Cerebellar nuclear complex (tissue), 1 donor: ENCODE results near the gene MATCAP1.

Experiments
- DNase-seq, 2 experiments: peaks; one replicate each; lab custom pipeline; 2025; lab: John Stamatoyannopoulos, UW

MATCAP1 gene

DNA sequence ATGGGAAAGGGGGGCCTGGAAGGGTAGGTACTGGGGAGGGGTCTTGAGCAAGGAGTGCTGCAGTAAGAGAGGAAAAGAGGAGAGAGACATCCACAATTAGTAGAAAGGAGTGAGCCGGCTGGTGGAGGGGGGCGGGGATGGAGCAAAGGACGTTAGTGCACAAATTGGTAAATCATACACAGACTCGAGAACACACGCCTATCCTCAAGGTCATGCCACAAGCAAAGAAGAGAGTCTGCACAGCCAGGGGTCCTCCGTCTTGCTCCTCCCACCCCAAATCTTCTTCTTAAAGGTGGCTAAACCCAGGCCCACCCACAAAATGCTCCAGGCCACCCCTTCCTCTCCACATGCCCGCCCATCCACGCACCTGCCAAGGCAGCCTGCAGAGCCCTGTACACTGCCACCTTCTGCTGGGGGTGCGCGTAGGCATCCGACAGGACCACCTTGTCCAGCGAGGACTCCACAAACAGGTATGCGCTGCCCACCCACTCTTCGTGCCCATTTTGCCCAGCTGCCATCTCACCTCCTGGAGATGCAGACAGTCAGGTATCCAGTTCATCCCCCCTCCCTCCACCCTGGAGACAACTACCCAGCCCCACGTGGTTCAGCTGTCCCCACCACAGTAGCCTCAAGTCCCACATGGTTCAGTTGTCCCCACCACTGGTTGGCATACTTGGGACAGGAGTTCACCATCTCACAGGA is 27.5 kb downstream of the MATCAP1 start:
- DNase-seq: no peak

DNA sequence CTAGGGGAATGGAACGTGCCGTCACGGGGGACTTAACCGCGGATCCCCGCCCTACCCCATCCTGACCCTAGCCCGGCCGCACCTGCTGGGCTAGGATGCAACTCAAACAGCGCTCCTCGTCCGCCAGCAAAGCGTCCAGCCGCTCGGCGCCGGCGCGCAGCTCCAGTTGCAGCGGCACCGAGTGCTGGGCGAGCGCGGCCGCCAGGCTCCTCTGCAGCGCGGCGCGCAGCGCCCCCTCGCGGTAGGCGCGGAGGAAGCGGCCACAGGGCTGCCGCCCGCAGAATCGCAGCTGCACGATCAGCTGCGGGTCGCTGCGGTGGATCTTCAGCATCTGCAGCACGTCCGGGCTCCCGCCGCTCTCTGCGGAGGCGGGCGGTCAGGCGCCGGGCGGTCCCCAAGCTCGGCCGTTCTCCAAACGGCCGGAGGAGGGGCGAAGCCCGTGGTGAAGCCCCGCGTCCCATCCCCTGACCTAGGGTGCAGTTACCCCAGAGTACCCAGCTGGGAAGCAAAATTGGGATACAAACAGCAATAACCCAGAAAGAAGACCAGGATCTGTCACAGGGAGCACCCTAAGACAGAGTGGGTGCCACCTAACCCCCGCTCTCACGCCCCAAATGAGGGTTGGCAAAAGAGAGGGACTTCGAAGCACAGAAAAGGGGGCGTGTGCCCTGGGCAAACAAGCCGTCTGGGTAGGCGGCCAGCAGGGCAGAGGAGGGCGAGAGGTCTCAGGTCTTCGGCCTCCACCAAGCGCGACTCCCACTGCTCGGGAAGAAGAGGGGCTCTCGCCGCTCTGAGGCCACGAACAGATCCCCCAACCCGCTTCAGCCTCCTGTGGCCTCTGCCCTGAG is 28.2 kb downstream of the MATCAP1 start:
- DNase-seq: no peak

DNA sequence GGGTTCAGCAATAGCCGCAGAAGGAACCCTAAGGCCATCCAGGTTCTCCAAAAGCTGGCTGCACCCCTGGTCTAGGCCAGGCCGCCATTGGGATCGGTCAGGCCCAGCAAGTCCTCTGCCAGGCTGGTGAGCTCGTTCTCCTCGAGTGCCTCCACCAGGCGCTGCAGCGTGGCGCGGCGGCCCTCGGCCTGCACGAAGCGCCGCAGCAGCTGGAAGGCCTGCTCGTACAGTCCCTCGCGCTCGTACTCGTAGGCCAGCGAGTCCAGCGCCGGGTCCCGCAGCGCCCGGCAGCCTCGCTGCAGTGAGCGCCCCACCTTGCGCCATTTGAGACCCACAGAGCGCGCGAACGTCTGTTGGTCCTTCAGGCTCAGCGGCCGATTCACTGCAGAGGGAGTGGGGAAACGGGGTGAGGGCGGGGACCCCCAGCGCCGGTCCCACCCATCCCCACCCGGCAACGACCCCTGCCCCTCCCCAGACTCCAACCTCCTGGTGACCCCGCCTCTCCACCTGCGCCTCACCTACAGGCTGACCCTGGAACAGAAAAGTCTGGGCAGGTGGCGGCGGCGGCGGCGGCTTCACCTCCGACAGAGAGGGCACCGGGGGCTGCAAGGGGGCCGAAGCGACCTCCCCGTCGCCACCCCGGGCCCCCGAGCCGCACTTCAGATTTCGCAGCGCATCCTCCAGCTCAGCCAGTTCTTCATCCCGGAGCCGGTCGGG is 29.0 kb downstream of the MATCAP1 start:
- no peak for DNase-seq

DNA sequence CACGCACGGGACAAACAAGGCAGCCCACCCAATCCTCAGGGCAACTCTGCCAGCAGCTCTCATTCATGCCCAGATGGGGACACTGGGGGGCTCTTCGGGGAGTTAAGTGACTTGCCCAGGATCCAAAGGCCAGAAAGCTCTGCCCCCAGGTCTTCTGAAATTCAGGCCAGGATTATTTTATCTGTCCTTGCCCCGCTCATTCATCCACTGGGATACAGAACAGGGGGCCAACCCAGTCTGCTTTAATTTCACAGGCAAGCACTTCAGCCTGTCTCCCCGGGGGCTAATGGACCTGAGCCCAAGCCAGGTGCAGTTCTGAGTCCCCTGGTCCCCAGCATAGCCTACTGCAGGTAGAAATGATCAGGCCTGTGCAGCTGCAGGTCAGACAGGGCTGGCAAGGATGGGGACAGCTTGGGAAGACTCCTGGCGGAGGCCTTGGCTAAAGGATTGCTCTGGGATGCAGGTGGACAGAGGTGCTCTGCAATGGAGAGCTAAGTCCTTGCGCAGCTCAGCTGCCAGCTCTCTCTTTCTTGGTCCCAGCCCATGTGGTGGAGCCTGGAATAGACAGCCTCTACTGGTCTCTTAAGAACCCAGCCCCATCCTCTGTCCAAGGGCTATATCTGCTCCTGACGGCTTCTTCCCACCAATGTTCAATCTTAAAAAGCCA is 32.2 kb downstream of the MATCAP1 start:
- no peak for DNase-seq

DNA sequence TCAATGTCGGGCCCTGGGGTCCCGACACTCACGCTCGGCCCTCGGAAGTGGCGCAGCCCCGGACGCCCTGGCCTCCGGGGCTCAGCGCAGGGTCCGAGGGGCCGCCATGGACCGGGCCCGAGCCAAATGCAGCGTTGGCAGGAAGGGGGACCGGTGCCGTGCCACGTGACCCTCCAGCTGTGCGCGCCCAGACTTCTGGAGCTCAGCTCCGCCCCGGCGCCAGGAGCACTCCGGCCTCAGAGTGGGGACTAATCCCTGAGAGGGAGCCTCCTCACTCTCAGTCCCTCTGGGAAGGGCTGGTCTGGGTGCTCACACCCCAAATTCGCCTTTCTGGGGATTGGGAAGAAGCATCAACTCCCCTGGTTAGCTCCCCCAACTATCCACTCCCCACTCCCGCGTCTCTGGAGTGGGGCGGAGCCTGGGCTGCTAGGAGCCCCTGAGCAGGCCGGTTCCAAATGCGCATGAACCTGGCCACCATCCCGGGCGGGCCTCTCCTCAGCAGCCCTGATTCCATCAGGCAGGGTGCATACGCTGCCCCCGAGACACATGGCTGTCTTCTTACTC is 32.8 kb downstream of the MATCAP1 start, which contains the start of gene B3GNT9:
Gene B3GNT9, minus strand, starts transcription at position 166 of the 564 bp plus-strand sequence. CDS start 513 bp downstream, outside the sequence.
- no peak for DNase-seq

DNA sequence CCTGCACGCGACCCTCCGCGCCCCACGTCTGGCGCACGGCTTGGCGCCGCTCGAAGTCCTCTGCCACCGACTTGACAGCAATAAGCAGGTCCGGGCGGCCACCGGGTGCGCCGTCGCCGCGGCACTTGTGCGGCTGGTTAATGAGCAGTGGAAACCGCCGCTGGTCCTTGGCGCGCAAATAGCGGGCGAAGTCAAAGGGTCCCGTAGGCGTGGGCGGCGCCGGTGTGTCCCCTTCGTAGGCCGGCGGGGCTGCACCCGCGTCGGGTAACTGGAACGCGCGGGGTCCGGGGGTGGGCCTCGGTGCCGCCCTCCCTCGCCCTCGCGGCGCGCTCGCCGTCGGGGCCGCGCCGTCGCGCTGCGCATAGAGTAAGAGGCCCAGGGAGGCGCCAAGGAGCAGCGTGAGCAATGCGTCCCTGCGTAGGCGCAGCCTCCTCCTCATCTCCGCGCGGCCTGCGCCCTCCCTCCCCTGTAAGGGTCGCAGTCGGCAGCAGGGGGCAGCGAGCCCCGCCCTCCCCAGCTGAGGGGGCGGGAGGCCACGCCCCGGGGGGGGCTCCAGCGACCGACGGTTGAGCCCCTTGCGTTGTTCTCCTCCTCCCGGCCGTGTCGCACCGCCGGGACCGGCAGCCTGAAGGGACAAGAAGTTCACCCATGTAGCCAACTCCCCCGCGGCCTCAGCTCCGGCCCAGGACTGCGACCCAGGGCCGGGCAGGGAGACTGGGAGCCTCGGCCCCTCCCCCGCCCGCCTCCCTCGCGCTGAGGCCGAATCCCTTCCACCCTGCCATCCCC is 33.5 kb downstream of the MATCAP1 start:
- no peak for DNase-seq

DNA sequence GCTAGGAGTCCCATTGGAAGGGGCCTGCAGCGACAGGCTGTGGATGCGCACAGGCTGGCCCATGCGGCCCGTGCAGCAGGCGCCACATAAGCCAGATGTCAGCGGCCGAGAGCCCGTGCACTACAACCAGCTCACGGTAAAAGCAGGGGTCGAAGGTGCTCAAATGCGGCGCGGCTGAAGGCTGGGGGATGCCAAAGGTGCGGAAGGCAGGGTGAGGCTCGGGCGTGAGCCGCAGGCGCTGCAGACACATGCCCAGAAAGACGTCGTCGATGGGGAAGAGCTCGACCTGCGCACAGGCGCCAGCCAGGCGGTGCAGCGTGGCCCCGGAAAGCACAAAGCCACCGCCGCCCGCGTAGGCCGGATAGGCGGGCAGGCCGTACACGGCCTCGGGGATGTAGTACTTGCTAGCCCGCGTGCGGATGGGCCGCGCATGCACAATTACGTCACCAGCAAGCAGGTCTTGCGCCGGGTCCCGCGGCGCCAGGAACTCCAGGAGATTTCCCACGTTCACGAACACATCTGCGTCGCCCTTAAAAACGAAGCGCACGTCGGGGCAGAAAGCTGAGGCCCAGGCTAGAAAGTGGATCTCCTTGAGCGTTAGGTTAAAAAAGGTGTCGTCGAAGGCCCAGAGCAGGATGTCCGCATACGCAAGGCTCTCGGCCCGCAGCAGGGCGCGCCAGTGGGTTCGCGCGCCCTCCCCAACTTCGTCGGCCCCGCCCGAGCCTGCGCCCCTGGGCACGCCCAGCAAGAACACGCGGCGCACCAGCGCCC is 34.3 kb downstream of the MATCAP1 start:
- no peak for DNase-seq

DNA sequence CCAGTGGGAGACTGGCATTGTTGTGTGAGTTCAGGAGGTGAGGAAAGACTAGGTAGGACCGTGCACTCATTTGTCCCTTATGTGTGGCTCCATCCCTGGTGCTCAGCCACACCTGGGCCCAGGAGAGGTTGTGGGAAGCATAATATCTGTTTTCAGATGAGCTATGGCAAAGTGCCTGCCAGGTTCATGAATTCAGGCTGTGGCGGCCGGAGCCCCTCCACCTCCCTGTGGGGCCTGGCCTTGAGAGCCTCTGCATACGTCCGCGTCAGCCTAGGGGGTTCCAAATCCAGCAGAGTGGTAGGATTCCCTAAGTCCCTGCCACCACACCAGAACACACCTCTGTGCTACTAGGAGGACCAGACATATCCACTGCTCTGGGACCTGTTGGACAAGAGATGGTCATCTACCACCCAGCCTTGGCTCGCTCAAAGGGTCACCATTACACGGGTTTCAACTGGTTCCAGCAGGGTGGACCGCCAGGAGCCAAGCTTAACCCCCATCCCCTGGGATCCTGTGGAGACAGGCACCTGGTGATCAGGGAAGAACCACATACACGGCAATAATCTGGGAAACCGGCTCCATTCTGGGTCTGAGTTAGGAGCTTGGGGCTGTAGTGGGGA is 35.0 kb downstream of the MATCAP1 start:
- DNase-seq: no peak

DNA sequence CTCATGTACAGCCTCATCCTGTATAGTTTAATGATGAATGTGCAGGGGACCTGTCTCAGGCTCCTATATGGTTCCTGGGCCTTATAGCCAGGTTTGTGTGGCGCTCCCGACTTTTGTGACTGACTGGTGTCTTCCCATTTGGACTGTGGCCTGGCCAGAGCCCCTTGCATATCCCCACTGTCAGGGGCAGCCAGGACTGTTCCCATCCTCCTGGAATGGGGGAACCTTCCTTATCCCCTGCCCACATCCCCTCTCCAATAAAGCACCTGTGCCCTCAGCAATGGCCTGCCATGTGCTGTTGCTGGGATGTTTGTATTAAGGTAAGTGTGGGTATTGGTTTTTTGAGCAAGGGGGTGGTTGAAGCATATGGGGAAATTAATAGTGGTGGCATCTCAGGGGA is 35.5 kb downstream of the MATCAP1 start:
- DNase-seq: no peak

DNA sequence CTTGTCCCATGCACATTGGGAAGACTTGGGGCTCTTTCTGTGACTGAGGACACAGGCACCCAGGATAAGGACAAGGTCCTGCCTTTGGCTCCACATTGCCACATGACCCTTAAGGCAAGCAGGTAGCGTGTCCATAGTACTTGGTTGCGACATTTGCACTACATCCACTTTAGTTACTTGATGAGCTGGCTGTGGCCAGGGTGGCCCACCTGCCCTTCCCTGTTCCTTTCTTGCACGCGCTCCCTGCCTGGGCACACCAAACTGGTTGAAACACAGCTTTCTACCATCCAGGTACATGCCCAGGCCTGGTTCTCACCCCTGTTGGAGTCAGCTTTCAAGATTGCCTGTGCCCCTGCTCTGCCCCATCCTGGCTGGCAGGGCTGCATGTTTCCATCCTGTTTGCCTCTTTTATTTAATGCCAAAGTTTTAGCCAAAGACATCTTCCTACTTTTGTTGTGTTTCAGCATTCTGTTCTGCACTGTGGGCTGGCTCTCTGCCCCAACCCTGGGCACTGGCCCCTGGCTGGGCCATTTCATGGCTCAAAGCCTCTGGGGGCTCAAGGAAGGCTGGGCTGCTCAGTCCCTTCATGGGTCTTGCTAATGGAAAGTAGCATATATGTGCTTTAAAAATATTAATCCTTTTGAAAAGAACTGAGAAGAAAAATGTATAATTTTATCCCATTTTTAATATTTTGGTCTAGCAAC is 36.2 kb downstream of the MATCAP1 start:
- no peak for DNase-seq

DNA sequence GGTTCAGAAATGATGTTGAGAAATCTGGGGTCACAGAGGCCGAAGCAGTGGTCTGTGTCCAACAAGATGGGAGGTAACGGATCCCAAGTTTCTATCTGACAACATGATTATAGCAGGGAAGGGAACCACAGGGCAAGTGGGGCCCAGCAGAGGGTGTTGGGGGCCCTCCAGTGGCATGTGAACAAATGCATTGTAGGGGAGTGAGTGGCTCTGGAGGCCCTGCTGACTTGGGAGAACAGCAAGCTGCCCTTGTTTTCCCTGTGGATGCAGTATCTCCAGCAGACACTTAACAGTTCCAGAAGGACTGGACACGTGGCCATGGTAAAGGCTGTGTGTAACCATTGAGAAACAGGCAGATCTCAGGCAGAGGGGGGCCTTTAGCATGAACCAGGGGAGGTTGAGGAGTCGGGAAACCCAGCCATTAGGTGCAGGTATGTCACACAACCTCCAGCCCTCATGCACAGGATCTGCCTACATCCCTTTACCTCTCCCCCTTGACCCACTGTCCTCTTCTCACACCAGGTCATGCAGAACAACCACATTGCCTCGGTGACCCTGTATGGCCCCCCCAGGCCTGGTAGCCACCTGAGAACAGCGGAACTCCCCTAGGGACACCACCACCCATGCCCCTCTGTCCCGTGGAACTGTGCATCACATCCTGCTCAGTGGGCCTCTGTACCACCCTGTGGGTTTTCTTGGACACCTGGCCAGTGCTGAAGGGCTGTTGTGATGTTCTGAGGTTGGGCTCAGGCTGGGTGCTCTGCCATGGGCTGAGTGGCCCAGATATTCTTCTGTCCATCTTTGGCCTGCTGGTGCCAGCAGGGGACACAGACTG is 37.0 kb downstream of the MATCAP1 start:
- no peak for DNase-seq

DNA sequence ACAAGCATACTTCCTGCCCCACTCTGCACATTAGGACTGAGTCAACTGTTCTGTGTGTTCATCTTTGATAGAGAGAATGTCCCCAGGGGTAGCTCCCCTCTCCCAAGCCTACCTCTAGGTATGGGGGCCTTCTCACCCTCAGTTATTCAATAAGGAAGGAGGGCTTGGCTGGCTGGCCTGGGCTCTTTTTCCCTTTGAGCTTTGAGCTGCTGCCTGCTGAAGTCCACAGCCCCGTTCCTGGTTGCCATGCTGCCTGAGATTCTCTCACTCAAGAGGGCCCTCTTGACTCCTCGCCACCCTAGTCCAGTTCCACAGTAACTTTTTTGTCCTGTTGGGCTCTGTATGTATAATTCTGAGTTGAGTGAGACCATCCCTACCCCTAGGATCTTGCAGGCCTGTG is 38.0 kb downstream of the MATCAP1 start:
- no peak for DNase-seq

DNA sequence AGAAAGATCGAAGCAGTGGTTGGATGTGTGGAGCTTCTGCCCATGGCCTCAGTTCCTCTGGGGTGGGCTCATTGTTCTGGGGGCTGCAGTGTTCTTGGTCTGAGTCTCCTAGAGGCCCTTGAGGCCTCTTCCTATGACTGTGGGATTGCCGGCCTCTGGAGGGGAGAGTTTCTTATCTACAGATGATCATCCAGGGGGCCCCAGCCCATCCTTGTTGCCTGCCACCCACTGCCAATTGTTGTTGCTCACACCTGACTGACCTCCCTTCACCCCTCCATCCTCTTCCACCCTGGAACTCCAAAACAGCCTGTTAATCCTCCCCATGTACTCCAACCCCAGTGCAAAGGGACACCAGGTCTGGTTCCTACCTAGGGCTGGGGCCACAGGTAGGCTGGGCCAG is 38.8 kb downstream of the MATCAP1 start:
- DNase-seq: no peak

DNA sequence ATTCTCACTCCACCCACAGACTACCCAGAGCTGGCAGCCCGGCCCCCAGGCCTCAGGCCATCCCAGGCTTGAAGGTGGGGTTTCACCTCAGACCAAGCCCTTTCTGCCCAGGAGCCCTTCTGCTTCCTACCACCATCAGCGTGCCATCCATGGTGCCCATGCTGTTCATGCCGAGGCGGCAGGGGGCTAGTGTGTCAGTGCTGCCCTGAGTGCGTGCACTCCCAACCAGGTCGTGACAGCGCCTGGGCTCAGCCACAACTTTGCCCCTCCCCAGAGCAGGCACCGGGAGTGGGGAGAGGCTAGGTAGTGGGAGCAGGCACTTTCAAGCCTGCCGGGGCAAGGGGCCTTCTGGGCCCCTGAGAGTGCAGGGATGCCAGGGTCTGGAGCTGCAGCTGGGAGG is 41.4 kb downstream of the MATCAP1 start:
- no peak for DNase-seq

DNA sequence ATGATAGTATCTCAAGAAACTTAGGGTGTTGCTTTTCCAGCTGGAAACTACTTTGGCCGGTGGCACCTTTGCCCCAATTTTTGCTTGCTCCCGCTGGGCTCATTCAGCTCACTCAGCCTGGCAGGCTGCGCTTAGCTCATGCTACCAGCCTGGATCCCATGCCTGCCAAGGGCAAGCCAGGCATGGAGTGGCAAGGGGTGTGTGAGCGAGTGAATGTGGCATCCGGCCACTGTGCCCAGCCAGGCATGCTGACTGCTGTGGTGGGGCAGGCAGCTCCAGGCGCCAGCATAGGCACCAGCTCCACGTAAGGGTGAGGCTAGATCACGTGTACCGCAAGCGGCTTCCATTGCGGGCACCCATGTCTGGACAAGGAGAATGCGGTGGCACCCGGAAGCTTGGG is 42.4 kb downstream of the MATCAP1 start:
- DNase-seq: no peak

DNA sequence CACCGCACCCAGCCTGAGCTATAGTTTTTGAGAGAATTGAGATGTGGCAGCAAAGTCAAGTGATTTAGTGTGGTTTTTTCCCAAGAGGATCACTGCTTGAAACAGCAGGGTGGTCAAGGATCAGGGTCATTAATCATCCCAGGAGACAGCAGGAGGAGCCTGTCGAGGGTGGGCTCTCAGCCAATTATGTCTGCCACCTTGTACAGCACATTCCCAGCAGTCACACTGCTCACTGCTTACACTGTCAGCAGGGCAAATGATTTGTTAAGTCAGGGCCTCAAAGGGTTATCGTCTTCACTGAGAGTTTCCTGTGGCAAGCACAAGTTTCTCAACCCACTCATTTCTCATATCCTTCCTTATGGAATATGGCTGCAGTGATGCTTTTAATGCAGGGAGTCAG is 46.2 kb downstream of the MATCAP1 start:
- no peak for DNase-seq

DNA sequence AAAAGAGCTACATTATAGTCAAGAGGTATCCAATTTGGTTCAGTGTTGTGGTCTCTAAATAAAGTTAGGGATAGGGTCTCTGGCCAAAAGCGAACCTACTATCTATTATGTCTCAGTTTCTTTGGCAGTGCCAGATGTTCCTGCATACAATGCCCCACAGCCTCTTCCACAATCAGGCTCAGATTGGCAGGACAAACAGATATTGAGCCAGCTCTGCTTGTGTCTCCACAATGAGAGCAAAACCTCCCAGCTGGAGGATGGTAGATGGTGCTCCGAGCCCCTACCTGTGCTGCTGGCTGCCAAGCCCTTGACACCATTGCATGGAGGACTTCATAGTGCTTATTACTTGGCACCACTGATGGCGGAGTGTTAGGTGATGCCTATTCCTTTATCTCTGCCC is 54.3 kb downstream of the MATCAP1 start:
- no peak for DNase-seq

DNA sequence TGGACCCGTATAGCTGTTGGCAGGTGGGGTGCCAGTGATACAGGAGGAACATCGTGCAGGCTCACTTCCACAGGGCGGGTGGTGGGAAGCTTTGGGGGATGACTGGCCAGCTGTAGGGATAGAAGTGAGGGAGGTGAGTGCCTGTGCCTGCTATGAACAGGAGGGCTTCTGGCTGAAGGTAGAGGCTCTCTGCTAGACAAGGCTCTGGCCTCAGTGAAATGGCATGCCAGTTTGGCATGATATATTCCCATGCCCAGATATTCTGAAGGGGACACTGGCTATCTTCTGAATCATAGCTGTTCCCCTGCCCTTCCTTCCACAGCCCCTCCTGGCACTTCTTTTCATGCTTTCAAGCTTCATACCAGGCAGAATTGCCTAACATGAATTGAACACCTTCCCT is 54.9 kb downstream of the MATCAP1 start:
- DNase-seq: no peak
